ENCODE measurements around the gene LHFPL3. TPM values are rescaled to one million over a fixed set of nuclear protein-coding genes. Genes with fewer than 3 reads are reported as not detected.

LHFPL3 gene
- total RNA-seq, 2 donors from 2014 or later, result not detected

GRCh38 chr7:104469166-104469820, 140.9 kb downstream of the LHFPL3 start:
- Mint-ChIP-seq H3K27ac (no peak overlapping the region), H3K36me3 (peaks cover 5% of the 10 kb centered on the region), H3K9me3 (peaks cover 8% of the 10 kb centered on the region), H3K4me3 (no peak overlapping the region), H3K4me1 (ENCODE audit: low read depth in 2 of 2) (no peaks in the 10 kb centered on the region), H3K27me3 (no peaks in the 10 kb centered on the region)
- ATAC-seq (no peak), DNase-seq (ENCODE audit: low spot score) (no peak)

- Mint-ChIP-seq H3K4me3 (no peak overlapping the region), H3K27ac (no peak overlapping the region), H3K27me3 (peaks cover 6 to 8% of the 10 kb centered on the region in 2 donors), H3K36me3 (no peaks in the 10 kb centered on the region), H3K4me1 (ENCODE audit: low read depth in 2 of 2) (no peaks in the 10 kb centered on the region), H3K9me3 (peaks cover 5% of the 10 kb centered on the region)
- ATAC-seq (no peak), DNase-seq (ENCODE audit: low spot score) (no peak)
Observed at GRCh38 chr7:104480529-104480928, 152.1 kb downstream of the LHFPL3 start.

- Mint-ChIP-seq H3K27me3 (peaks cover 6 to 8% of the 10 kb centered on the region in 2 donors), H3K27ac (no peak overlapping the region), H3K36me3 (no peaks in the 10 kb centered on the region), H3K4me1 (ENCODE audit: low read depth in 2 of 2) (no peaks in the 10 kb centered on the region), H3K4me3 (no peak overlapping the region), H3K9me3 (peaks cover 5% of the 10 kb centered on the region)
- ATAC-seq (no peak), DNase-seq (ENCODE audit: low spot score) (no peak)
Observed at GRCh38 chr7:104482362-104483037, 154.1 kb downstream of the LHFPL3 start.

- Mint-ChIP-seq H3K27ac (no peak overlapping the region), H3K4me1 (ENCODE audit: low read depth in 2 of 2) (no peaks in the 10 kb centered on the region), H3K9me3 (peaks cover 3% of the 10 kb centered on the region), H3K27me3 (peaks cover 0 to 4% of the 10 kb centered on the region in 2 donors), H3K4me3 (no peak overlapping the region), H3K36me3 (no peaks in the 10 kb centered on the region)
- no peak for ATAC-seq
- no peak for DNase-seq (ENCODE audit: low spot score)
Observed at GRCh38 chr7:104486931-104487330, 158.5 kb downstream of the LHFPL3 start.

GRCh38 chr7:104487642-104488041, 159.2 kb downstream of the LHFPL3 start:
- Mint-ChIP-seq H3K36me3 (no peaks in the 10 kb centered on the region), H3K4me3 (no peak overlapping the region), H3K27ac (no peak overlapping the region), H3K9me3 (peaks cover 3% of the 10 kb centered on the region), H3K4me1 (ENCODE audit: low read depth in 2 of 2) (no peaks in the 10 kb centered on the region), H3K27me3 (peaks cover 0 to 4% of the 10 kb centered on the region in 2 donors)
- no peak for ATAC-seq
- no peak for DNase-seq (ENCODE audit: low spot score)

- Mint-ChIP-seq H3K9me3 (peaks cover 10% of the 10 kb centered on the region), H3K4me1 (ENCODE audit: low read depth in 2 of 2) (no peaks in the 10 kb centered on the region), H3K27me3 (peaks cover 0 to 14% of the 10 kb centered on the region in 2 donors), H3K4me3 (no peak overlapping the region), H3K27ac (no peak overlapping the region), H3K36me3 (no peaks in the 10 kb centered on the region)
- ATAC-seq (no peak), DNase-seq (ENCODE audit: low spot score) (no peak)
Observed at GRCh38 chr7:104497379-104497967, 169.1 kb downstream of the LHFPL3 start.

- peaks cover 3% of the 10 kb centered on the region for H3K9me3 Mint-ChIP-seq
- no peak overlapping the region for H3K27ac Mint-ChIP-seq
- no peak overlapping the region for H3K4me3 Mint-ChIP-seq
- H3K27me3 Mint-ChIP-seq, result no peaks in the 10 kb centered on the region
- ATAC-seq (no peak), DNase-seq (ENCODE audit: low spot score) (no peak)
- no peaks in the 10 kb centered on the region for H3K4me1 Mint-ChIP-seq (ENCODE audit: low read depth in 2 of 2)
- no peaks in the 10 kb centered on the region for H3K36me3 Mint-ChIP-seq
Observed at GRCh38 chr7:104499975-104500374, 171.6 kb downstream of the LHFPL3 start.

GRCh38 chr7:104509874-104510273, 181.5 kb downstream of the LHFPL3 start:
- no peak for DNase-seq (ENCODE audit: low spot score)
- Mint-ChIP-seq H3K4me3 (no peak overlapping the region), H3K9me3 (peaks cover 6% of the 10 kb centered on the region), H3K4me1 (ENCODE audit: low read depth in 2 of 2) (no peaks in the 10 kb centered on the region), H3K36me3 (no peaks in the 10 kb centered on the region), H3K27me3 (peaks cover 0 to 5% of the 10 kb centered on the region in 2 donors), H3K27ac (no peak overlapping the region)
- no peak for ATAC-seq

- Mint-ChIP-seq H3K4me1 (ENCODE audit: low read depth in 2 of 2) (no peaks in the 10 kb centered on the region), H3K27me3 (peaks cover 0 to 6% of the 10 kb centered on the region in 2 donors), H3K36me3 (no peaks in the 10 kb centered on the region), H3K4me3 (no peak overlapping the region), H3K9me3 (peaks cover 11% of the 10 kb centered on the region), H3K27ac (no peak overlapping the region)
- ATAC-seq, result no peak
- no peak for DNase-seq (ENCODE audit: low spot score)
Observed at GRCh38 chr7:104524853-104525252, 196.4 kb downstream of the LHFPL3 start.

GRCh38 chr7:104528142-104528541, 199.7 kb downstream of the LHFPL3 start:
- DNase-seq (ENCODE audit: low spot score) (no peak), ATAC-seq (no peak)
- H3K27ac Mint-ChIP-seq, result no peak overlapping the region
- peaks cover 0 to 6% of the 10 kb centered on the region in 2 donors for H3K27me3 Mint-ChIP-seq
- no peaks in the 10 kb centered on the region for H3K36me3 Mint-ChIP-seq
- H3K4me3 Mint-ChIP-seq, result no peak overlapping the region
- peaks cover 11% of the 10 kb centered on the region for H3K9me3 Mint-ChIP-seq
- H3K4me1 Mint-ChIP-seq (ENCODE audit: low read depth in 2 of 2), result no peaks in the 10 kb centered on the region

GRCh38 chr7:104529567-104529966, 201.2 kb downstream of the LHFPL3 start:
- H3K27ac Mint-ChIP-seq, result no peak overlapping the region
- ATAC-seq (no peak), DNase-seq (ENCODE audit: low spot score) (no peak)
- H3K36me3 Mint-ChIP-seq, result no peaks in the 10 kb centered on the region
- H3K27me3 Mint-ChIP-seq, result peaks cover 0 to 6% of the 10 kb centered on the region in 2 donors
- H3K4me3 Mint-ChIP-seq, result no peak overlapping the region
- no peaks in the 10 kb centered on the region for H3K4me1 Mint-ChIP-seq (ENCODE audit: low read depth in 2 of 2)
- peaks cover 8% of the 10 kb centered on the region for H3K9me3 Mint-ChIP-seq

- DNase-seq (ENCODE audit: low spot score), result no peak
- peaks cover 6% of the 10 kb centered on the region for H3K9me3 Mint-ChIP-seq
Observed at GRCh38 chr7:104530251-104530650, 201.8 kb downstream of the LHFPL3 start.

GRCh38 chr7:104534149-104534548, 205.7 kb downstream of the LHFPL3 start:
- H3K36me3 Mint-ChIP-seq, result no peaks in the 10 kb centered on the region
- H3K4me3 Mint-ChIP-seq, result no peak overlapping the region
- H3K9me3 Mint-ChIP-seq, result peaks cover 11% of the 10 kb centered on the region
- no peak overlapping the region for H3K27ac Mint-ChIP-seq
- H3K4me1 Mint-ChIP-seq (ENCODE audit: low read depth in 2 of 2), result no peaks in the 10 kb centered on the region
- DNase-seq (ENCODE audit: low spot score) (no peak), ATAC-seq (no peak)
- peaks cover 0 to 6% of the 10 kb centered on the region in 2 donors for H3K27me3 Mint-ChIP-seq

More at GRCh38 chr7:104530251-104530650, 201.8 kb downstream of the LHFPL3 start:
- Mint-ChIP-seq H3K27me3 (peaks cover 0 to 6% of the 10 kb centered on the region in 2 donors), H3K4me3 (no peak overlapping the region), H3K4me1 (ENCODE audit: low read depth in 2 of 2) (no peaks in the 10 kb centered on the region), H3K27ac (no peak overlapping the region), H3K36me3 (no peaks in the 10 kb centered on the region)
- no peak for ATAC-seq

GRCh38 chr7:104535841-104536240, 207.4 kb downstream of the LHFPL3 start:
- H3K36me3 Mint-ChIP-seq, result no peaks in the 10 kb centered on the region
- no peak for ATAC-seq
- peaks cover 6% of the 10 kb centered on the region for H3K9me3 Mint-ChIP-seq
- H3K27me3 Mint-ChIP-seq, result no peaks in the 10 kb centered on the region
- no peaks in the 10 kb centered on the region for H3K4me1 Mint-ChIP-seq (ENCODE audit: low read depth in 2 of 2)
- no peak for DNase-seq (ENCODE audit: low spot score)
- no peak overlapping the region for H3K4me3 Mint-ChIP-seq
- no peak overlapping the region for H3K27ac Mint-ChIP-seq

Measured in natural killer cell treated with Interleukin-12 subunit alpha and Interleukin-12 subunit beta and Interleukin-15 and Interleukin-18, amount 100 ng/mL, for 72 hours (primary cell).